ENCODE results near the gene SPTLC1.
"Not testable (repeated sequence)": the region's sequence is repeated elsewhere in the genome, so short reads cannot be mapped to it uniquely, and the experiment has no call there.

The SPTLC1 gene

GRCh38 chr9:92159058-92159457 lies 43.8 kb upstream of the SPTLC1 start:
- POLR2A ChIA-PET, result no interaction called here
- CTCF ChIA-PET, result no interaction called here
- TF ChIP-seq HDGF (IDR thresholded peaks at IDR 0.05; ENCODE audit: borderline replicate concordance), result no peak
- no peak for TF ChIP-seq L3MBTL2 (conservative IDR thresholded peaks at IDR 0.05)
- TF ChIP-seq FOXA1 (IDR thresholded peaks at IDR 0.05), result no peak
- TF ChIP-seq NFRKB (IDR thresholded peaks at IDR 0.05), result no peak
- TF ChIP-seq ELF4 (IDR thresholded peaks at IDR 0.05), result no peak
- TF ChIP-seq FOXM1 (IDR thresholded peaks at IDR 0.05; ENCODE audit: borderline replicate concordance), result no peak

GRCh38 chr9:92158097-92158601 lies 42.9 kb upstream of the SPTLC1 start:
- TF ChIP-seq ELF4 (IDR thresholded peaks at IDR 0.05) (no peak), TARDBP (IDR thresholded peaks at IDR 0.05) (no peak), LEF1 (IDR thresholded peaks at IDR 0.05; ENCODE audit: borderline replicate concordance) (no peak), ZNF384 (IDR thresholded peaks at IDR 0.05) (no peak)
- no peak for DNase-seq (ENCODE audit: extremely low spot score)
- CTCF ChIA-PET, result no interaction called here
- POLR2A ChIA-PET, result no interaction called here

More at GRCh38 chr9:92159058-92159457, 43.8 kb upstream of the SPTLC1 start:
- DNase-seq (ENCODE audit: extremely low spot score), result no peak

GRCh38 chr9:92155736-92156135 lies 40.5 kb upstream of the SPTLC1 start:
- DNase-seq (ENCODE audit: extremely low spot score); POLR2A ChIA-PET: not testable (repeated sequence)

GRCh38 chr9:92155221-92155620 lies 40.0 kb upstream of the SPTLC1 start:
- DNase-seq (ENCODE audit: extremely low spot score), result no peak
- TF ChIP-seq ZNF384 (IDR thresholded peaks at IDR 0.05) (no peak), L3MBTL2 (conservative IDR thresholded peaks at IDR 0.05) (no peak), FOXK2 (IDR thresholded peaks at IDR 0.05) (no peak), PKNOX1 (IDR thresholded peaks at IDR 0.05) (no peak), FOXA1 (IDR thresholded peaks at IDR 0.05) (no peak), TARDBP (IDR thresholded peaks at IDR 0.05) (no peak), SUZ12 (IDR thresholded peaks at IDR 0.05) (no peak)
- CTCF ChIA-PET, result no interaction called here
- POLR2A ChIA-PET, result no interaction called here

More at GRCh38 chr9:92155736-92156135, 40.5 kb upstream of the SPTLC1 start:
- CTCF ChIA-PET, result not testable (repeated sequence)

- CTCF ChIA-PET, result interaction anchor here (0.7 to 1.1 kb wide), 3 partner anchors 8 to 13 kb away, joined by 3 to 4 read pairs (median 3); no protein-coding TSS in a partner anchor
- POLR2A ChIA-PET; DNase-seq (ENCODE audit: extremely low spot score): not testable (repeated sequence)
These were observed 38.5 kb upstream of the SPTLC1 start for GRCh38 chr9:92153466-92154415.

- POLR2A ChIA-PET, result no interaction called here
- DNase-seq (ENCODE audit: extremely low spot score), result no peak
- CTCF ChIA-PET, result no interaction called here
- TF ChIP-seq PKNOX1 (IDR thresholded peaks at IDR 0.05) (no peak), FOXA1 (IDR thresholded peaks at IDR 0.05) (no peak), SP1 (IDR thresholded peaks at IDR 0.05) (no peak)
These were observed 36.6 kb upstream of the SPTLC1 start for GRCh38 chr9:92151691-92152393.

- POLR2A ChIA-PET; DNase-seq (ENCODE audit: extremely low spot score): not testable (repeated sequence)
- CTCF ChIA-PET, result interaction anchor here (0.7 to 1.1 kb wide), 3 partner anchors 11 to 392 kb away, joined by 3 to 6 read pairs (median 5); no protein-coding TSS in a partner anchor
These were observed 35.6 kb upstream of the SPTLC1 start for GRCh38 chr9:92150501-92151470.

GRCh38 chr9:92147852-92148180 lies 32.6 kb upstream of the SPTLC1 start:
- POLR2A ChIA-PET, result interaction anchor here (1.2 kb wide), 1 partner anchor 94 kb away, joined by 3 read pairs; no protein-coding TSS in a partner anchor
- TF ChIP-seq FOXK2 (IDR thresholded peaks at IDR 0.05), result no peak
- no peak for TF ChIP-seq L3MBTL2 (conservative IDR thresholded peaks at IDR 0.05)
- TF ChIP-seq ELF4 (IDR thresholded peaks at IDR 0.05), result no peak
- no peak for TF ChIP-seq BHLHE40 (IDR thresholded peaks at IDR 0.05; ENCODE audit: borderline replicate concordance)
- TF ChIP-seq ZNF384 (IDR thresholded peaks at IDR 0.05), result no peak
- TF ChIP-seq CTBP1 (IDR thresholded peaks at IDR 0.05; ENCODE audit: borderline replicate concordance), result no peak
- no peak for DNase-seq (ENCODE audit: extremely low spot score)
- CTCF ChIA-PET, result interaction anchor here (1.8 kb wide), 1 partner anchor 8 kb away, joined by 12 read pairs; no protein-coding TSS in a partner anchor
